HL-60 (cell line): ENCODE data around the gene CWF19L2.

Experiments used
- DNase-seq, 2 experiments: peaks; one replicate each; pipeline ENCODE4 v3.0.0-alpha.2; 2010 to 2020; ENCODE audit warnings: low read depth in 1 of 2, low spot score in 1 of 2
- H3K27ac ChIP-seq: fragments of 250-450 bp; sonication (Bioruptor Pico); replicated peaks from 2 replicates; pipeline ENCODE4 v1.5.1; 2020; ENCODE audit warnings: mild to moderate bottlenecking, moderate library complexity
- H3K27me3 ChIP-seq: fragments of 250-450 bp; sonication (Bioruptor Pico); 2 replicates; pipeline ENCODE4 v1.5.1; 2021; ENCODE audit warnings: mild to moderate bottlenecking, moderate library complexity; ENCODE audit not compliant: insufficient read depth, poor library complexity, severe bottlenecking
- H3K4me3 ChIP-seq: replicated peaks from 2 replicates; pipeline ENCODE4 v1.5.1; 2011; ENCODE audit warnings: mild to moderate bottlenecking, control low read depth, low read length; ENCODE audit not compliant: insufficient read depth
- GABPA ChIP-seq: IDR thresholded peaks from 2 replicates; pipeline ENCODE4 v1.6.1; 2012; ENCODE audit warnings: low read depth
- POLR2AphosphoS5 ChIP-seq: IDR thresholded peaks from 2 replicates; pipeline ENCODE4 v1.6.1; 2012; ENCODE audit warnings: low read depth
- REST ChIP-seq: IDR thresholded peaks from 2 replicates; pipeline ENCODE4 v1.6.1; 2012; ENCODE audit warnings: low read depth; ENCODE audit not compliant: insufficient replicate concordance
- SPI1 ChIP-seq: IDR thresholded peaks from 2 replicates; pipeline ENCODE4 v1.6.1; 2012; ENCODE audit warnings: low read depth, mild to moderate bottlenecking, borderline replicate concordance
- long read RNA-seq: library from polyadenylated mRNA; unstranded; transcript quantifications from one replicate; pipeline ENCODE4 v2.0.0, GENCODE V29; 2020
- TF ChIP-seq, protein P1 (sequence below): IDR thresholded peaks from one replicate; pipeline ENCODE4 v1.5.1; 2011; ENCODE audit warnings: low read length, control low read depth, inconsistent platforms; ENCODE audit not compliant: insufficient read depth

Gene CWF19L2
- long read RNA-seq, transcript CWF19L2-201 (18 exons, 3,278 nt): major isoform, 11 of 25 reads
- long read RNA-seq, partial matches to known transcripts: 11 of 25 reads
- long read RNA-seq, other reads (novel, unspliced or antisense): 3 of 25 reads

DNA sequence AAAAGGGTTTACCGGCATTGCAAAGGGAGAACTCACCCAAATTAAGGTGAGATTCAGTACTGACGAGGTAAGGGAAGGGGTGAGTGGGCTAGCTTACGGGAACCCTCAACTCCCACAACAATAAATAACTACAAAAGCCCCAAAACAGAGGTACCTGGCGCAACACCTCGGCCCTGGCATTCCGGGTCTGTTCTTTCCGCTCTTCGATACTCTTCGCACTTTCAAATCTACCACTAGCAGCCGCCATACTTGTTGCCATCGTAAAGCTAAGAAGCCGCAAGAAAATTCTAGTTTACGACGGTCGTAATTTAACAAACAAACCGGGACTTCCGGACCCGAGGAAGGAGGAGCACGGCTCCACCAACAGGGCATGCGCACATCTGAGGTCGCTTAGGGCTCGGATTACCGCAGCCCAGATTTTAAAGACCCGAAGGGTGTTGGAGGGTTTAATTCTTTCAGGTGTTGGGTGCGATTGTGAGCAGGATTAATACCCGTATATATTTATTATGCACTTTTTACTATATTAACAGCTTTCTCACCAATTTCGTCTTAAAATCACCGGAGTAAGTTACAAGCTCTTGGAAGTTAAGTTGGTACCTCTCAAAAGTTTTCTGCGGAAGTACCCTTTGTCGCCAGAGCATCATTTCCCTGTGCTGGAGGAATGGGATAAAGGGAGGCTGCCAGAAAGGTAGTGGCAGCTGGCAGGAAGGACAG, at the start of gene CWF19L2:
Gene CWF19L2 (minus strand): TSS at position 268 of the 714 bp plus-strand sequence. CDS start 9 bp downstream, at position 259.
- peak within 1 kb of the TSS; percentile 62 for H3K27ac ChIP-seq
- H3K4me3 ChIP-seq: peak within 1 kb of the TSS; percentile 73

DNA sequence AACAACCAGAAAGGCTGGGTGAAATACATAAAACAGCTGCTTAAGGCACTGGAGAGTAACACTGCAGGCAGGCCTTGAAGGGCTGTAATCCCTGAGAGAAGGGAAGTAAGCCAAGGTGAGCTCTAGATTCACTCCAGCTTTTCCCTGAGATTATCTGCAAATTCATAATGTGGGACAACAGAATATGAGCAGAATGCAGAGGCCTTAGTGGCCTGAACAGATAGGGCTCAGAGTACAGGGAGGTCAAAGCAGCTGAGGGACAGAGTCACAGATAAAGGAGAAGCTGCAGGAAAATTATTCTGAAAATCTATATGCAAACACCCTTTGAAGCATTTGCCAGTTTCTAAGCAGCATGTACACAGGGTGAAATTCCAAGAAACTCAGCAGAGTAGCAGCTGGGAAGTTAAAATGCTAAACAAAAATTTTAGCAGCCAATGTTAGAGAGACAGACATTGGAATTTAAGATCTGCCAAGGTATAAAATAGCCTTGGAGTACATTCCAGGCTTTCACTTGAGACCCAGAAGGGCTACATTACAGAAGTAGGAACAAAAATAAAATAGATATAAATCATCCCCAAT, 48.1 kb upstream of the CWF19L2 start:
- Histone ChIP-seq H3K27me3 (no peaks in the 10 kb centered on the region), H3K4me3 (no peak overlapping the region), H3K27ac (no peak overlapping the region)
- TF ChIP-seq, protein P1, sequence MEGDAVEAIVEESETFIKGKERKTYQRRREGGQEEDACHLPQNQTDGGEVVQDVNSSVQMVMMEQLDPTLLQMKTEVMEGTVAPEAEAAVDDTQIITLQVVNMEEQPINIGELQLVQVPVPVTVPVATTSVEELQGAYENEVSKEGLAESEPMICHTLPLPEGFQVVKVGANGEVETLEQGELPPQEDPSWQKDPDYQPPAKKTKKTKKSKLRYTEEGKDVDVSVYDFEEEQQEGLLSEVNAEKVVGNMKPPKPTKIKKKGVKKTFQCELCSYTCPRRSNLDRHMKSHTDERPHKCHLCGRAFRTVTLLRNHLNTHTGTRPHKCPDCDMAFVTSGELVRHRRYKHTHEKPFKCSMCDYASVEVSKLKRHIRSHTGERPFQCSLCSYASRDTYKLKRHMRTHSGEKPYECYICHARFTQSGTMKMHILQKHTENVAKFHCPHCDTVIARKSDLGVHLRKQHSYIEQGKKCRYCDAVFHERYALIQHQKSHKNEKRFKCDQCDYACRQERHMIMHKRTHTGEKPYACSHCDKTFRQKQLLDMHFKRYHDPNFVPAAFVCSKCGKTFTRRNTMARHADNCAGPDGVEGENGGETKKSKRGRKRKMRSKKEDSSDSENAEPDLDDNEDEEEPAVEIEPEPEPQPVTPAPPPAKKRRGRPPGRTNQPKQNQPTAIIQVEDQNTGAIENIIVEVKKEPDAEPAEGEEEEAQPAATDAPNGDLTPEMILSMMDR: no peak
- TF ChIP-seq REST: no peak
- no peak for TF ChIP-seq GABPA
- TF ChIP-seq SPI1: no peak
- TF ChIP-seq POLR2AphosphoS5: no peak
- DNase-seq: no peak

More for the DNA sequence above, at the start of gene CWF19L2:
- DNase-seq: peak; percentile 93 to 94
- no peaks in the 10 kb centered on the region for H3K27me3 ChIP-seq
- TF ChIP-seq POLR2AphosphoS5 (peak; percentile 70), REST (peak; percentile 62)
- TF ChIP-seq, protein P1: no peak

GRCh38 chr11:107504981-107505380, 47.4 kb upstream of the CWF19L2 start:
- DNase-seq: no peak
- no peak overlapping the region for H3K27ac ChIP-seq
- TF ChIP-seq SPI1 (no peak), REST (no peak), GABPA (no peak), POLR2AphosphoS5 (no peak)
- TF ChIP-seq, protein P1: no peak
- H3K4me3 ChIP-seq: no peak overlapping the region
- H3K27me3 ChIP-seq: no peaks in the 10 kb centered on the region
